Camera-type eye (tissue), 1 donor: ENCODE data around the gene RHBG. TPM values are rescaled to one million over a fixed set of nuclear protein-coding genes. Genes with fewer than 3 reads are reported as not detected.

ENCODE experiments used
- total RNA-seq: library from RNA; depleted of rRNA; stranded (reverse); fragments of >200 nt; gene quantifications from one replicate; pipeline ENCODE4 v1.2.3, GENCODE V29; 2014

Gene RHBG
- not detected for total RNA-seq

GRCh38 chr1:156368889-156369684 lies at the start of gene RHBG:
RHBG (plus strand) TSS chr1:156369211; CDS start chr1:156369250, 39 bp downstream.

GRCh38 chr1:156338180-156338976 lies 30.6 kb upstream of the RHBG start, which contains the start of the genes CCT3 and TSACC:
CCT3 (minus strand) TSS chr1:156338292; CDS start chr1:156338184, 108 bp downstream.
TSACC (plus strand) TSS chr1:156338526; CDS start chr1:156339758, 1,232 bp downstream.

Other genes starting within 250 kb of the RHBG start
- gene SEMA4A, start 215.6 kb upstream of the RHBG start, total RNA-seq = 12.1 TPM
- 16.4 TPM for gene SLC25A44, start 175.1 kb upstream of the RHBG start, total RNA-seq
- gene PMF1, start 156.2 kb upstream of the RHBG start, total RNA-seq = 47.1 TPM
- 1.5 TPM for gene BGLAP, start 127.0 kb upstream of the RHBG start, total RNA-seq
- gene PAQR6, start 121.2 kb upstream of the RHBG start, total RNA-seq = 4.6 TPM
- gene SMG5, start 86.4 kb upstream of the RHBG start, total RNA-seq = 63.6 TPM
- gene TMEM79, start 84.9 kb upstream of the RHBG start, total RNA-seq = 3.7 TPM
- gene GLMP, start 73.5 kb upstream of the RHBG start, total RNA-seq = 16.9 TPM
- not detected for gene VHLL, start 69.9 kb upstream of the RHBG start, total RNA-seq
- 259 TPM for gene CCT3, start 30.9 kb upstream of the RHBG start, total RNA-seq
- not detected for gene TSACC, start 30.7 kb upstream of the RHBG start, total RNA-seq
- gene MEF2D, start 131.6 kb downstream of the RHBG start, total RNA-seq = 27.3 TPM
- 8.4 TPM for gene IQGAP3, start 203.4 kb downstream of the RHBG start, total RNA-seq
- not detected for gene TTC24, start 210.5 kb downstream of the RHBG start, total RNA-seq
- gene NAXE, start 222.6 kb downstream of the RHBG start, total RNA-seq = 39.7 TPM
- 7.3 TPM for gene GPATCH4, start 232.3 kb downstream of the RHBG start, total RNA-seq